HS-27A (cell line): Measurements from ENCODE around the gene TMEM72.
A peak's percentile ranks its signal among the peaks of the same experiment; 100 is the strongest.

Source experiments
- DNase-seq: peaks from one replicate; pipeline ENCODE4 v3.0.0-alpha.2; 2012; ENCODE audit warnings: low read depth, missing footprints

Gene TMEM72

GRCh38 chr10:44921061-44921460 is 9.9 kb downstream of the TMEM72 start:
- no peak for DNase-seq

GRCh38 chr10:44921506-44921905 is 10.4 kb downstream of the TMEM72 start:
- DNase-seq, result no peak

- no peak for DNase-seq
Measured at GRCh38 chr10:44922021-44922420, 10.9 kb downstream of the TMEM72 start.

GRCh38 chr10:44922796-44923545 is 11.8 kb downstream of the TMEM72 start:
- no peak for DNase-seq

GRCh38 chr10:44923611-44924010 is 12.5 kb downstream of the TMEM72 start:
- no peak for DNase-seq

- no peak for DNase-seq
Measured at GRCh38 chr10:44924261-44925040, 13.3 kb downstream of the TMEM72 start.

- DNase-seq, result no peak
Measured at GRCh38 chr10:44925224-44925623, 14.1 kb downstream of the TMEM72 start.

- DNase-seq, result no peak
Measured at GRCh38 chr10:44925811-44926750, 14.9 kb downstream of the TMEM72 start.

- DNase-seq, result no peak
Measured at GRCh38 chr10:44926751-44927351, 15.7 kb downstream of the TMEM72 start.

GRCh38 chr10:44927352-44927751 is 16.2 kb downstream of the TMEM72 start:
- DNase-seq, result no peak

GRCh38 chr10:44928462-44928861 is 17.3 kb downstream of the TMEM72 start:
- DNase-seq, result no peak

GRCh38 chr10:44929356-44930255 is 18.5 kb downstream of the TMEM72 start:
- DNase-seq, result no peak

GRCh38 chr10:44930904-44931620 is 19.9 kb downstream of the TMEM72 start:
- no peak for DNase-seq

- no peak for DNase-seq
Measured at GRCh38 chr10:44931621-44932516, 20.7 kb downstream of the TMEM72 start.

- peak; percentile 23 for DNase-seq
Measured at GRCh38 chr10:44932517-44933450, 21.6 kb downstream of the TMEM72 start.

GRCh38 chr10:44933451-44934321 is 22.5 kb downstream of the TMEM72 start:
- no peak for DNase-seq
